GM23338 (cell line): ENCODE measurements around the gene PKDCC. TPM values are rescaled to one million over a fixed set of nuclear protein-coding genes. Genes with fewer than 3 reads are reported as not detected.
A peak's percentile ranks its signal among the peaks of the same experiment; 100 is the strongest.

Experiments used
- ATAC-seq: fragments of 200-7000 bp; cut with Tn5 transposase; 3 replicates; pipeline ENCODE4 v1.9.1; 2020
- DNase-seq: peaks from one replicate; pipeline ENCODE4 v3.0.0-alpha.2; 2015; ENCODE audit warnings: low spot score
- H2AFZ ChIP-seq: fragments of 200-600 bp; sonication (generic); 2 replicates; pipeline ENCODE4 v1.8.0; 2016; ENCODE audit warnings: antibody characterized with exemption, mild to moderate bottlenecking, moderate library complexity
- H3F3A ChIP-seq: fragments of 200-600 bp; sonication (generic); replicated peaks from 2 replicates; pipeline ENCODE4 v1.8.0; 2017; ENCODE audit warnings: antibody characterized with exemption, mixed run types, low read depth
- H3K27ac ChIP-seq: fragments of 200-600 bp; sonication (generic); 2 replicates; pipeline ENCODE4 v1.6.1; 2016; ENCODE audit warnings: low read depth
- H3K27me3 ChIP-seq: fragments of 200-600 bp; sonication (generic); 2 replicates; pipeline ENCODE4 v1.8.0; 2016; ENCODE audit warnings: mild to moderate bottlenecking, mixed run types, moderate library complexity; ENCODE audit not compliant: insufficient read depth
- H3K36me3 ChIP-seq: fragments of 200-600 bp; sonication (generic); 2 replicates; pipeline ENCODE4 v1.8.0; 2016; ENCODE audit warnings: mild to moderate bottlenecking; ENCODE audit not compliant: insufficient read depth
- H3K4me1 ChIP-seq: fragments of 200-600 bp; sonication (generic); 2 replicates; pipeline ENCODE4 v1.8.0; 2016; ENCODE audit warnings: mild to moderate bottlenecking, moderate library complexity; ENCODE audit not compliant: insufficient read depth
- H3K4me2 ChIP-seq: fragments of 200-600 bp; sonication (generic); 2 replicates; pipeline ENCODE4 v1.7.1; 2017; ENCODE audit warnings: mixed run types
- H3K4me3 ChIP-seq: fragments of 200-600 bp; sonication (generic); 2 replicates; pipeline ENCODE4 v1.6.1; 2016; ENCODE audit warnings: mixed run types
- H3K79me2 ChIP-seq: fragments of 200-600 bp; sonication (generic); replicated peaks from 2 replicates; pipeline ENCODE4 v1.8.0; 2017; ENCODE audit warnings: mild to moderate bottlenecking; ENCODE audit not compliant: insufficient read depth
- H3K9me2 ChIP-seq: fragments of 200-600 bp; sonication (generic); 2 replicates; pipeline ENCODE4 v1.8.0; 2017; ENCODE audit not compliant: insufficient read depth
- H4K20me1 ChIP-seq: fragments of 200-600 bp; sonication (generic); replicated peaks from 2 replicates; pipeline ENCODE4 v1.8.0; 2017; ENCODE audit warnings: mild to moderate bottlenecking; ENCODE audit not compliant: insufficient read depth
- H3K27ac Mint-ChIP-seq: 2 replicates; pipeline ENCODE4 v1.8.0; 2020; ENCODE audit warnings: inconsistent platforms, mild to moderate bottlenecking, moderate library complexity, mixed read lengths
- H3K27me3 Mint-ChIP-seq: 3 replicates; pipeline ENCODE4 v1.8.0; 2022; ENCODE audit warnings: low read depth, mild to moderate bottlenecking, moderate library complexity, mixed read lengths, inconsistent platforms; ENCODE audit not compliant: insufficient read depth, poor library complexity
- H3K36me3 Mint-ChIP-seq: 3 replicates; pipeline ENCODE4 v1.8.0; 2021; ENCODE audit warnings: low read depth, mild to moderate bottlenecking, inconsistent platforms, moderate library complexity, mixed read lengths
- H3K4me1 Mint-ChIP-seq: 3 replicates; pipeline ENCODE4 v1.8.0; 2020; ENCODE audit warnings: mild to moderate bottlenecking, inconsistent platforms, mixed read lengths
- H3K4me3 Mint-ChIP-seq: 3 replicates; pipeline ENCODE4 v1.8.0; 2021; ENCODE audit warnings: moderate library complexity, mild to moderate bottlenecking, inconsistent platforms, mixed read lengths
- H3K9me3 Mint-ChIP-seq: 3 replicates; pipeline ENCODE4 v1.8.0; 2020; ENCODE audit warnings: moderate library complexity, mild to moderate bottlenecking, inconsistent platforms, mixed read lengths
- CREB1 ChIP-seq: fragments of 250-450 bp; sonication (Bioruptor Pico); IDR thresholded peaks from 2 replicates; pipeline ENCODE4 v1.5.0; 2020; ENCODE audit warnings: low read depth, mild to moderate bottlenecking, moderate library complexity
- ETS1 ChIP-seq: IDR thresholded peaks from 2 replicates; pipeline ENCODE4 v1.6.1; 2016; ENCODE audit warnings: antibody characterized with exemption
- EZH2 ChIP-seq: fragments of 200-600 bp; sonication (generic); IDR thresholded peaks from one replicate; pipeline ENCODE4 v1.8.0; 2017; ENCODE audit warnings: antibody characterized with exemption, mild to moderate bottlenecking, low read depth; ENCODE audit not compliant: unreplicated experiment
- EZH2phosphoT487 ChIP-seq: fragments of 200-600 bp; sonication (generic); IDR thresholded peaks from one replicate; pipeline ENCODE4 v1.8.1; 2018; ENCODE audit warnings: antibody characterized with exemption; ENCODE audit not compliant: unreplicated experiment
- JUNB ChIP-seq: IDR thresholded peaks from one replicate; pipeline ENCODE4 v1.6.1; 2016; ENCODE audit warnings: antibody characterized with exemption; ENCODE audit not compliant: unreplicated experiment
- NANOG ChIP-seq: IDR thresholded peaks from 2 replicates; pipeline ENCODE4 v1.6.1; 2016; ENCODE audit warnings: antibody characterized with exemption, borderline replicate concordance
- POLR2AphosphoS5 ChIP-seq: IDR thresholded peaks from 2 replicates; pipeline ENCODE4 v1.6.1; 2016; ENCODE audit warnings: antibody characterized with exemption, low read depth
- ZNF462 ChIP-seq: fragments of 250-450 bp; sonication (Bioruptor Pico); IDR thresholded peaks from 2 replicates; pipeline ENCODE4 v1.5.0; 2020; ENCODE audit warnings: mild to moderate bottlenecking, moderate library complexity
- polyA plus RNA-seq: library from polyadenylated mRNA; unstranded; fragments of >200 nt; fragmentation: Nextera tagmentation; extraction: Ambion mirVana; gene quantifications from 2 replicates; pipeline ENCODE4 v1.2.1, GENCODE V29; 2016
- total RNA-seq: library from RNA; depleted of rRNA; stranded (reverse); fragments of >200 nt; shearing (Covaris generic); gene quantifications from 2 replicates; pipeline ENCODE4 v1.2.3, GENCODE V29; 2014
- TF ChIP-seq, protein P1 (sequence below), 2 experiments: fragments of 200-600 bp in 1 of 2; sonication (generic) in 1 of 2; conservative IDR thresholded peaks; 2 replicates each; pipeline versions ENCODE4 v1.5.1 to v1.6.1; 2016 to 2017; ENCODE audit warnings: antibody characterized with exemption in 2 of 2, low read depth in 2 of 2, mild to moderate bottlenecking in 2 of 2, moderate library complexity in 1 of 2

Gene PKDCC
- total and polyA plus RNA-seq, 2 experiments from 2014 or later, result 7.0 to 44.8 TPM

GRCh38 chr2:42052702-42053481 is 5.1 kb downstream of the PKDCC start:
- Mint-ChIP-seq H3K4me1 (peaks cover 60% of the 10 kb centered on the region), H3K27me3 (peaks cover 19% of the 10 kb centered on the region), H3K4me3 (no peak overlapping the region), H3K27ac (no peak overlapping the region), H3K9me3 (no peaks in the 10 kb centered on the region; the same call in 2 of the 3 replicates), H3K36me3 (peaks cover 23% of the 10 kb centered on the region)
- TF ChIP-seq JUNB, result no peak
- TF ChIP-seq POLR2AphosphoS5, result no peak
- TF ChIP-seq NANOG, result no peak
- Histone ChIP-seq H3K27ac (no peak overlapping the region), H3K4me1 (peaks cover 48% of the 10 kb centered on the region), H3K4me3 (no peak overlapping the region), H3K9me2 (no peaks in the 10 kb centered on the region), H2AFZ (no peak overlapping the region), H3F3A (no peaks in the 10 kb centered on the region), H3K4me2 (no peak overlapping the region), H4K20me1 (no peaks in the 10 kb centered on the region), H3K79me2 (peaks cover 28% of the 10 kb centered on the region), H3K27me3 (peaks cover 16% of the 10 kb centered on the region), H3K36me3 (no peaks in the 10 kb centered on the region; the same call in 1 of the 2 replicates)
- DNase-seq (no peak), ATAC-seq (peak; percentile 7)

DNA sequence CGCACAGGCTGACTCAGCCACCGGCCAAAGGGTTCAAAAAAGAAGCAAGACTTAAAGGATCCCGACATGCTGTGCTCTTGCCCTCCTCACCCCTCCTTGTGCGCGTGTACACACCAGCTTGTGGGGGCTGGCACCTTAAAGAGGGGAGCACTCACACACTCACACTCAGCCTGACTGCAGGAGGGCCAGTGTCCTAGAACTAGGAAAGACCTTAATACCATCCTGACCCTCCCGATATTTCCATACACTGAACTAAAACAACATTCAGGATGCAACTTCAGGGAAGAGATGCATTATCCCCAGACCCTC is 5.6 kb downstream of the PKDCC start:
- Histone ChIP-seq H3K27ac (no peak overlapping the region), H3K9me2 (no peaks in the 10 kb centered on the region)
- peaks cover 24% of the 10 kb centered on the region for H3K36me3 Mint-ChIP-seq
- TF ChIP-seq EZH2phosphoT487 (no peak), JUNB (no peak), NANOG (no peak), CREB1 (CRISPR knock-in tag) (no peak), ZNF462 (CRISPR knock-in tag) (no peak), EZH2 (no peak), ETS1 (no peak)
- TF ChIP-seq, protein P1, sequence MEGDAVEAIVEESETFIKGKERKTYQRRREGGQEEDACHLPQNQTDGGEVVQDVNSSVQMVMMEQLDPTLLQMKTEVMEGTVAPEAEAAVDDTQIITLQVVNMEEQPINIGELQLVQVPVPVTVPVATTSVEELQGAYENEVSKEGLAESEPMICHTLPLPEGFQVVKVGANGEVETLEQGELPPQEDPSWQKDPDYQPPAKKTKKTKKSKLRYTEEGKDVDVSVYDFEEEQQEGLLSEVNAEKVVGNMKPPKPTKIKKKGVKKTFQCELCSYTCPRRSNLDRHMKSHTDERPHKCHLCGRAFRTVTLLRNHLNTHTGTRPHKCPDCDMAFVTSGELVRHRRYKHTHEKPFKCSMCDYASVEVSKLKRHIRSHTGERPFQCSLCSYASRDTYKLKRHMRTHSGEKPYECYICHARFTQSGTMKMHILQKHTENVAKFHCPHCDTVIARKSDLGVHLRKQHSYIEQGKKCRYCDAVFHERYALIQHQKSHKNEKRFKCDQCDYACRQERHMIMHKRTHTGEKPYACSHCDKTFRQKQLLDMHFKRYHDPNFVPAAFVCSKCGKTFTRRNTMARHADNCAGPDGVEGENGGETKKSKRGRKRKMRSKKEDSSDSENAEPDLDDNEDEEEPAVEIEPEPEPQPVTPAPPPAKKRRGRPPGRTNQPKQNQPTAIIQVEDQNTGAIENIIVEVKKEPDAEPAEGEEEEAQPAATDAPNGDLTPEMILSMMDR (conservative IDR thresholded peaks at IDR 0.05; ENCODE audit: low read depth in 2 of 2), result no peak

More for the DNA sequence above, 5.6 kb downstream of the PKDCC start:
- no peak for DNase-seq
- ATAC-seq, result no peak
- peaks cover 16% of the 10 kb centered on the region for H3K27me3 ChIP-seq
- Mint-ChIP-seq H3K27me3 (peaks cover 19% of the 10 kb centered on the region), H3K9me3 (no peaks in the 10 kb centered on the region; the same call in 2 of the 3 replicates), H3K4me1 (peaks cover 60% of the 10 kb centered on the region), H3K4me3 (no peak overlapping the region), H3K27ac (no peak overlapping the region)
- H3K4me1 ChIP-seq, result peaks cover 48% of the 10 kb centered on the region
- peaks cover 28% of the 10 kb centered on the region for H3K79me2 ChIP-seq
- no peak overlapping the region for H3K4me3 ChIP-seq
- no peaks in the 10 kb centered on the region for H3F3A ChIP-seq
- H4K20me1 ChIP-seq, result no peaks in the 10 kb centered on the region
- no peaks in the 10 kb centered on the region; the same call in 1 of the 2 replicates for H3K36me3 ChIP-seq
- no peak overlapping the region for H3K4me2 ChIP-seq
- no peak overlapping the region for H2AFZ ChIP-seq
